Loucy (cell line): ENCODE data around the gene SYNPR.

Source experiments
- H2AFZ ChIP-seq: fragments of 200-600 bp; sonication (generic); 2 replicates; pipeline ENCODE4 v1.6.0; 2016; ENCODE audit warnings: antibody characterized with exemption, mild to moderate bottlenecking, low read length, moderate library complexity
- H3F3A ChIP-seq: fragments of 200-600 bp; 2 replicates; pipeline ENCODE4 v1.6.0; 2016; ENCODE audit warnings: antibody characterized with exemption, low read depth, mild to moderate bottlenecking
- H3K27me3 ChIP-seq: fragments of 200-600 bp; sonication (generic); 2 replicates; pipeline ENCODE4 v1.6.1; 2014; ENCODE audit warnings: low read length, mild to moderate bottlenecking; ENCODE audit not compliant: insufficient read depth, poor library complexity, severe bottlenecking
- H3K36me3 ChIP-seq: fragments of 200-600 bp; sonication (generic); 2 replicates; pipeline ENCODE4 v1.6.1; 2016; ENCODE audit warnings: low read length; ENCODE audit not compliant: insufficient read depth
- H3K4me1 ChIP-seq: fragments of 200-600 bp; sonication (generic); 2 replicates; pipeline ENCODE4 v1.5.1; 2014; ENCODE audit warnings: low read length, mild to moderate bottlenecking; ENCODE audit not compliant: insufficient read depth, poor library complexity, severe bottlenecking
- H3K4me2 ChIP-seq: fragments of 200-600 bp; sonication (generic); 2 replicates; pipeline ENCODE4 v1.6.0; 2014; ENCODE audit warnings: antibody characterized with exemption, low read length, low read depth, mild to moderate bottlenecking; ENCODE audit not compliant: poor library complexity, severe bottlenecking
- H3K4me3 ChIP-seq: fragments of 200-600 bp; sonication (generic); 2 replicates; pipeline ENCODE4 v1.5.1; 2014; ENCODE audit warnings: low read length, mild to moderate bottlenecking, mixed read lengths; ENCODE audit not compliant: poor library complexity, severe bottlenecking
- H3K79me2 ChIP-seq: fragments of 200-600 bp; sonication (generic); 2 replicates; pipeline ENCODE4 v1.6.1; 2014; ENCODE audit warnings: low read length; ENCODE audit not compliant: insufficient read depth
- H3K9ac ChIP-seq: fragments of 200-600 bp; sonication (generic); 2 replicates; pipeline ENCODE4 v1.6.0; 2014; ENCODE audit warnings: mild to moderate bottlenecking, low read depth, low read length, moderate library complexity; ENCODE audit not compliant: poor library complexity, severe bottlenecking
- H3K9me2 ChIP-seq: fragments of 200-600 bp; sonication (generic); replicated peaks from 2 replicates; pipeline ENCODE4 v1.6.1; 2016; ENCODE audit warnings: low read depth, low read length, mixed read lengths
- H3K9me3 ChIP-seq: fragments of 200-600 bp; sonication (generic); 2 replicates; pipeline ENCODE4 v1.6.1; 2014; ENCODE audit warnings: mild to moderate bottlenecking, antibody characterized with exemption, low read length, low read depth; ENCODE audit not compliant: insufficient read depth
- H4K20me1 ChIP-seq: fragments of 200-600 bp; sonication (generic); 2 replicates; pipeline ENCODE4 v1.6.0; 2014; ENCODE audit warnings: antibody characterized with exemption, low read length, mild to moderate bottlenecking; ENCODE audit not compliant: insufficient read depth, poor library complexity, severe bottlenecking
- CTCF ChIP-seq: fragments of 200-600 bp; sonication (generic); conservative IDR thresholded peaks from 2 replicates; pipeline ENCODE4 v1.5.1; 2014; ENCODE audit warnings: mild to moderate bottlenecking, antibody characterized with exemption, low read length
- EZH2phosphoT487 ChIP-seq: fragments of 200-600 bp; IDR thresholded peaks from 2 replicates; pipeline ENCODE4 v1.6.1; 2018; ENCODE audit warnings: antibody characterized with exemption, mild to moderate bottlenecking, moderate library complexity, borderline replicate concordance

SYNPR gene

GRCh38 chr3:63295806-63296205 lies 17.7 kb downstream of the SYNPR start:
- Histone ChIP-seq H3F3A (no peaks in the 10 kb centered on the region), H3K9me3 (no peaks in the 10 kb centered on the region), H3K27me3 (no peaks in the 10 kb centered on the region), H3K4me2 (no peak overlapping the region), H3K4me3 (no peak overlapping the region), H3K79me2 (no peaks in the 10 kb centered on the region), H4K20me1 (no peaks in the 10 kb centered on the region), H3K9me2 (no peaks in the 10 kb centered on the region), H3K4me1 (no peaks in the 10 kb centered on the region), H3K36me3 (no peaks in the 10 kb centered on the region), H2AFZ (no peak overlapping the region), H3K9ac (no peak overlapping the region)
- no peak for TF ChIP-seq CTCF
- TF ChIP-seq EZH2phosphoT487: no peak

GRCh38 chr3:63296249-63296648 lies 18.1 kb downstream of the SYNPR start:
- no peaks in the 10 kb centered on the region for H3K27me3 ChIP-seq
- no peak overlapping the region for H2AFZ ChIP-seq
- no peak overlapping the region for H3K9ac ChIP-seq
- no peaks in the 10 kb centered on the region for H3K79me2 ChIP-seq
- no peaks in the 10 kb centered on the region for H3K36me3 ChIP-seq
- no peaks in the 10 kb centered on the region for H3K9me2 ChIP-seq
- no peak for TF ChIP-seq CTCF
- TF ChIP-seq EZH2phosphoT487: no peak
- no peak overlapping the region for H3K4me3 ChIP-seq
- H4K20me1 ChIP-seq: no peaks in the 10 kb centered on the region
- no peaks in the 10 kb centered on the region for H3K4me1 ChIP-seq
- no peaks in the 10 kb centered on the region for H3F3A ChIP-seq
- no peak overlapping the region for H3K4me2 ChIP-seq
- no peaks in the 10 kb centered on the region for H3K9me3 ChIP-seq

- no peaks in the 10 kb centered on the region for H3K36me3 ChIP-seq
- no peaks in the 10 kb centered on the region for H3K27me3 ChIP-seq
- H3K9me2 ChIP-seq: no peaks in the 10 kb centered on the region
- H2AFZ ChIP-seq: no peak overlapping the region
- H3K9ac ChIP-seq: no peak overlapping the region
- no peaks in the 10 kb centered on the region for H3K4me1 ChIP-seq
- TF ChIP-seq EZH2phosphoT487 (no peak), CTCF (no peak)
- no peaks in the 10 kb centered on the region for H3K9me3 ChIP-seq
- no peak overlapping the region for H3K4me3 ChIP-seq
- H3F3A ChIP-seq: no peaks in the 10 kb centered on the region
- H3K4me2 ChIP-seq: no peak overlapping the region
- H3K79me2 ChIP-seq: no peaks in the 10 kb centered on the region
- H4K20me1 ChIP-seq: no peaks in the 10 kb centered on the region
Observed at GRCh38 chr3:63303238-63303637, 25.1 kb downstream of the SYNPR start.
